Neural cell (in vitro differentiated cells): ENCODE data around the gene PLXNA4. TPM values are rescaled to one million over a fixed set of nuclear protein-coding genes. Genes with fewer than 3 reads are reported as not detected.

Experiments used
- H2AFZ ChIP-seq: fragments of 200-600, 300-800 bp; sonication (generic), shearing (Covaris generic); 2 replicates; pipeline ENCODE4 v1.6.0; 2014; ENCODE audit warnings: low read depth, mild to moderate bottlenecking, antibody characterized with exemption, low read length, moderate library complexity
- H3F3A ChIP-seq: fragments of 200-600 bp; shearing (Covaris generic); 2 replicates; pipeline ENCODE4 v1.6.1; 2016; ENCODE audit warnings: mild to moderate bottlenecking, moderate library complexity, mixed read lengths, antibody characterized with exemption, low read length; ENCODE audit not compliant: insufficient read depth, poor library complexity, severe bottlenecking
- H3K27ac ChIP-seq: fragments of 200-600, 300-800 bp; sonication (generic), shearing (Covaris generic); 2 replicates; pipeline ENCODE4 v1.5.1; 2014; ENCODE audit warnings: mild to moderate bottlenecking, low read length, moderate library complexity
- H3K27me3 ChIP-seq: fragments of 300-800, 200-600 bp; sonication (generic), shearing (Covaris generic); 2 replicates; pipeline ENCODE4 v1.6.0; 2014; ENCODE audit warnings: mild to moderate bottlenecking, low read depth, low read length, moderate library complexity; ENCODE audit not compliant: insufficient read depth
- H3K36me3 ChIP-seq: fragments of 300-800, 200-600 bp; sonication (generic), shearing (Covaris generic); 2 replicates; pipeline ENCODE4 v1.5.1; 2014; ENCODE audit warnings: mild to moderate bottlenecking, antibody characterized with exemption, low read length, moderate library complexity; ENCODE audit not compliant: insufficient read depth
- H3K4me2 ChIP-seq: fragments of 300-800, 200-600 bp; sonication (generic), shearing (Covaris generic); 2 replicates; pipeline ENCODE4 v1.6.0; 2014; ENCODE audit warnings: mild to moderate bottlenecking, low read length
- H3K4me3 ChIP-seq: fragments of 300-800, 200-600 bp; sonication (generic), shearing (Covaris generic); 2 replicates; pipeline ENCODE4 v1.5.1; 2014; ENCODE audit warnings: mild to moderate bottlenecking, low read length, moderate library complexity
- H3K79me2 ChIP-seq: fragments of 200-600 bp; shearing (Covaris generic); replicated peaks from 2 replicates; pipeline ENCODE4 v1.6.0; 2014; ENCODE audit warnings: mild to moderate bottlenecking, low read length, moderate library complexity; ENCODE audit not compliant: insufficient read depth
- H3K9ac ChIP-seq: fragments of 300-800, 200-600 bp; sonication (generic), shearing (Covaris generic); 2 replicates; pipeline ENCODE4 v1.6.1; 2016; ENCODE audit warnings: mild to moderate bottlenecking, low read length, mixed read lengths
- H3K9me2 ChIP-seq: fragments of 200-600 bp; shearing (Covaris generic); 2 replicates; pipeline ENCODE4 v1.6.1; 2016; ENCODE audit warnings: mild to moderate bottlenecking, low read length, mixed read lengths; ENCODE audit not compliant: insufficient read depth
- H3K9me3 ChIP-seq: fragments of 200-600, 300-800 bp; sonication (generic), shearing (Covaris generic); 2 replicates; pipeline ENCODE4 v1.6.1; 2016; ENCODE audit warnings: mild to moderate bottlenecking, mixed run types, low read length, moderate library complexity, mixed read lengths
- H4K20me1 ChIP-seq: fragments of 200-600 bp; shearing (Covaris generic); 2 replicates; pipeline ENCODE4 v1.6.1; 2016; ENCODE audit warnings: mild to moderate bottlenecking, mixed run types; ENCODE audit not compliant: insufficient read depth
- CTCF ChIP-seq: fragments of 450-650 bp; IDR thresholded peaks from 2 replicates; pipeline ENCODE4 v1.5.1; 2014; ENCODE audit warnings: antibody characterized with exemption, mild to moderate bottlenecking, moderate library complexity; ENCODE audit not compliant: poor library complexity, severe bottlenecking
- EP300 ChIP-seq: fragments of 450-650 bp; conservative IDR thresholded peaks from 2 replicates; pipeline ENCODE4 v1.6.1; 2014; ENCODE audit warnings: antibody characterized with exemption, mild to moderate bottlenecking, moderate library complexity; ENCODE audit not compliant: poor library complexity, severe bottlenecking
- EZH2 ChIP-seq: fragments of 200-600, 300-800 bp; shearing (Covaris generic), sonication (generic); IDR thresholded peaks from 2 replicates; pipeline ENCODE4 v1.6.1; 2014; ENCODE audit warnings: antibody characterized with exemption, low read length, borderline replicate concordance, mild to moderate bottlenecking; ENCODE audit not compliant: insufficient read depth, poor library complexity, severe bottlenecking
- MXI1 ChIP-seq: fragments of 450-650 bp; conservative IDR thresholded peaks from 2 replicates; pipeline ENCODE4 v1.6.1; 2014; ENCODE audit warnings: antibody characterized with exemption, mild to moderate bottlenecking; ENCODE audit not compliant: poor library complexity, severe bottlenecking
- POLR2AphosphoS5 ChIP-seq: IDR thresholded peaks from 2 replicates; pipeline ENCODE4 v1.6.1; 2012
- RAD21 ChIP-seq: fragments of 450-650 bp; conservative IDR thresholded peaks from 2 replicates; pipeline ENCODE4 v1.6.1; 2014; ENCODE audit warnings: antibody characterized with exemption, mild to moderate bottlenecking, moderate library complexity
- REST ChIP-seq: IDR thresholded peaks from 2 replicates; pipeline ENCODE4 v1.6.1; 2012; ENCODE audit warnings: borderline replicate concordance
- SMC3 ChIP-seq: fragments of 450-650 bp; conservative IDR thresholded peaks from 2 replicates; pipeline ENCODE4 v1.6.1; 2014; ENCODE audit warnings: antibody characterized with exemption, mild to moderate bottlenecking, moderate library complexity; ENCODE audit not compliant: poor library complexity
- TAF1 ChIP-seq: IDR thresholded peaks from 2 replicates; pipeline ENCODE4 v1.6.1; 2012; ENCODE audit warnings: low read depth
- polyA plus RNA-seq: library from polyadenylated mRNA; depleted of rRNA; stranded (reverse); fragments of >200 nt; gene quantifications from 2 replicates; pipeline ENCODE4 v1.2.3, GENCODE V29; 2014

Gene PLXNA4
- polyA plus RNA-seq, 1 donor from 2014 or later = 7.2 TPM

GRCh38 chr7:132547821-132548220 lies 28.4 kb downstream of the PLXNA4 start:
- Histone ChIP-seq H3K27ac (no peak overlapping the region), H3K27me3 (no peaks in the 10 kb centered on the region)

GRCh38 chr7:132546366-132547127 lies 29.7 kb downstream of the PLXNA4 start:
- TF ChIP-seq EP300 (no peak), TAF1 (no peak), MXI1 (no peak), RAD21 (no peak), REST (no peak), EZH2 (no peak), CTCF (no peak)
- peaks cover under 1% of the 10 kb centered on the region for H3F3A ChIP-seq
- no peaks in the 10 kb centered on the region for H3K9me2 ChIP-seq
- H3K9ac ChIP-seq = no peak overlapping the region
- no peaks in the 10 kb centered on the region for H3K27me3 ChIP-seq
- H3K27ac ChIP-seq = no peak overlapping the region
- no peaks in the 10 kb centered on the region for H3K9me3 ChIP-seq
- no peak overlapping the region for H3K4me2 ChIP-seq
- H2AFZ ChIP-seq = no peak overlapping the region
- no peaks in the 10 kb centered on the region for H4K20me1 ChIP-seq
- H3K79me2 ChIP-seq = no peaks in the 10 kb centered on the region
- no peak overlapping the region for H3K4me3 ChIP-seq
- no peaks in the 10 kb centered on the region for H3K36me3 ChIP-seq

More at GRCh38 chr7:132547821-132548220, 28.4 kb downstream of the PLXNA4 start:
- H3K4me3 ChIP-seq = no peak overlapping the region
- no peaks in the 10 kb centered on the region for H3K79me2 ChIP-seq
- H3F3A ChIP-seq = peaks cover 4% of the 10 kb centered on the region
- H3K9me2 ChIP-seq = no peaks in the 10 kb centered on the region
- H4K20me1 ChIP-seq = no peaks in the 10 kb centered on the region
- TF ChIP-seq POLR2AphosphoS5 (no peak), EP300 (no peak), MXI1 (no peak)
- no peak overlapping the region for H3K9ac ChIP-seq
- H2AFZ ChIP-seq = no peak overlapping the region
- H3K9me3 ChIP-seq = no peaks in the 10 kb centered on the region
- H3K4me2 ChIP-seq = no peak overlapping the region
- H3K36me3 ChIP-seq = no peaks in the 10 kb centered on the region

- no peak overlapping the region for H3K4me3 ChIP-seq
- H3K36me3 ChIP-seq = no peaks in the 10 kb centered on the region
- no peak overlapping the region for H3K27ac ChIP-seq
- H3K4me2 ChIP-seq = no peak overlapping the region
- no peaks in the 10 kb centered on the region for H3K9me2 ChIP-seq
- H3K9me3 ChIP-seq = no peaks in the 10 kb centered on the region
- H2AFZ ChIP-seq = no peak overlapping the region
- H3K27me3 ChIP-seq = no peaks in the 10 kb centered on the region
- H3K9ac ChIP-seq = no peak overlapping the region
- H4K20me1 ChIP-seq = no peaks in the 10 kb centered on the region
- no peaks in the 10 kb centered on the region for H3F3A ChIP-seq
- TF ChIP-seq RAD21 (no peak), EZH2 (no peak), POLR2AphosphoS5 (no peak), TAF1 (no peak), MXI1 (no peak), SMC3 (no peak), REST (no peak), CTCF (no peak), EP300 (no peak)
- H3K79me2 ChIP-seq = no peaks in the 10 kb centered on the region
These were observed 30.5 kb downstream of the PLXNA4 start for GRCh38 chr7:132545756-132546155.
